ENCODE results near the gene UMAD1.
"Not testable (repeated sequence)": the region's sequence is repeated elsewhere in the genome, so short reads cannot be mapped to it uniquely, and the experiment has no call there.

UMAD1 gene

DNA sequence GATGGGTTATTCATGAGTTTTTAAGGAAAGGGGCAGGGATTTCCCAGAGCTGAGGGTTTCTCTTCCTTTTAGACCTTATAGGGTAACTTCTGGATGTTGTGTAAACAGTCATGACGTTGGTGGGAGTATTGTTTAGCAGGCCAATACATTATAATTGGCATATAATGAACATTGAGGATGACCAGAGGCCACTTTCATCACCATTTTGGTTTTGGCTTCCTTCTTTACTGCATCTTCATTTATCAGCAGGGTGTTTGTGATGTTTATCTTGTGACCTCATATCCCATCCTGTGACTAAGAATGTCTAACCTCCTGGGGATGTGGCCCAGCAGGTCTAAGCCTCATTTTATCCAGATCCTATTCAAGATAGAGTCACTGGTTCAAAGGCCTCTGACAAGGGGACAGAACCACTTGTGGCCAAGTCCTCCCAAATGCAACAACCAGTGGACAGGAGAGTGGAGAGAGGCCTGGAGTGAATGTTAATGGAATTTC lies 155.1 kb downstream of the UMAD1 start:
- DNase-seq (ENCODE audit: low read depth in 1 of 2, low spot score in 1 of 2) = no peak

DNA sequence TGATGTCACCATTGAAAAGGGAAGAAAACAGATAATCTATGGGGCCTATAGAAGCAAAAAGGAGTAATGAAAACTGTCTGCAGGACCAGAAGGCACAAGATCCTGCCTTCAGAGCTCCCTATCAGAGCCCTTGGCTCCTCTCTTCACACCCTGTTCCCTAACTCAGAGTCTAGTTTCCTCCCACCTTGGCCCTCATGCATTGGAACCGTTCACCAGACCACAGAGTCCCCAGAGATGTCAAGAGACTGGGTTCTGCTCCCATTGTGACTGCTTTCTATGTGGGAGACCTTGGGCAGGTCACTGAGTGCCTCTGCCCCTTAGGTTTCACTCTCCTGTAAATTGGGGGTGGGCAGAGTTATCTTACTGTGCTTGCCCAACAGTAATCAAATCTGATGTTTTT lies 158.0 kb downstream of the UMAD1 start:
- no peak for DNase-seq (ENCODE audit: low read depth in 1 of 2, low spot score in 1 of 2)

DNA sequence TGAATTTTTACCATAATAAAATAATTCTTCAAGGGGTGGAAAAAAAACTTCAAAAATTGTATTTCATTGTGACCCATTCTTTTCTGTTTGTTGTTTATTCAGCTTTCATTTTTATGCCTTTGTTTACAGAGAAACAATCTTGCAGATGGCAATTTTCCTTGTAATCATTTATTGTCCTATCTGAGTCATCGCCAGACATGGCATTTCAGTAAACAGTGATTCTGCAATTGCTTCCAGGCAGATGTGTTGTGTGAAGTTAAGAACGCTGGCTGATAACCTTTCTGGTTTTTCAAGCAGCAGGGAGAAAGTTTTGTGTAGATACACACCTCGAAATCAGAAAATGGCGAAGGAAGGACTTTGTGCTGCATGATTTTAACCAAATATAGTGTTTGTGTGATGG lies 158.6 kb downstream of the UMAD1 start:
- no peak for DNase-seq (ENCODE audit: low read depth in 1 of 2, low spot score in 1 of 2)

DNA sequence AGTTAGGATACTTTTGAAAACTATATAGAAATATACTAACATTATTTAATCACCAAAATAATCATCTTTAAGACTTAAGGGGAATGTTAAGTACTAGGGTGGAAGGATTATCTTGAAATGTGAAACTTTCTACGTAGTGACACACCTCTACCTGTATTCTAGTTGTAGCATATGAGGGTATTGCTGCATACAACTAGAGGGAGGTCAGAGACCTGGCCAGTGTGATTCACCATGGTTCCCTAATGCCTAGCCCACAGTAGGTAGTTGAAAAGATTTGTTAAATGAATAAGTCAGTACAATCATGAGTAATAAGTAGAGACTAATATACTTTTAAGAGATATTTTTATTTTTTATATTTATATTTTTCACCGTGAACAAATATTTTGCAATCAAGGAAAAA lies 162.0 kb downstream of the UMAD1 start:
- DNase-seq (ENCODE audit: low read depth in 1 of 2, low spot score in 1 of 2) = no peak

DNA sequence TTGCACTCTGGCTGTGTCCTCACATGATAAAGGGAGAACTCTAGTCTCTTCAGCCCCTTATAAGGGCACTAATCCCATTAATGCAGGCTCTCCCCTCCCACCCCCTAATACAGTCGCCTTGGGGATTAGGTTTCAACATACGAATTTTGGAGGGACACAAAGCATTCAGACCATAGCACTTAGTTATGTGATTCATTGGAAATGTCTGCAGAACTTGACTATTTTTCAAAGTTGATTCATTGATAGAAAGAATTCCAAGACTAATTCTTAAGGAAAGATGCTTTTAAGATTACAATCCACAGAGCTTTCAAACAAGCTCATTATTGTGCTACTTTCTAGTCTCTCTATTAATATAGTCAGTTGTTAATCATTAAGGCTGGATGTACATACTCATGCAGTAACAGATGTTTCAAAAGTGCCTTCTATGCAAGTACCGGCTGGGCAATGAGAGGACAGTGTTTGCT lies 163.2 kb downstream of the UMAD1 start:
- no peak for DNase-seq (ENCODE audit: low read depth in 1 of 2, low spot score in 1 of 2)

- not testable (repeated sequence) for DNase-seq (ENCODE audit: low read depth in 1 of 2, low spot score in 1 of 2)
These were observed 164.3 kb downstream of the UMAD1 start for GRCh38 chr7:7804822-7805221.

GRCh38 chr7:7805511-7806153 lies 165.1 kb downstream of the UMAD1 start:
- no peak for DNase-seq (ENCODE audit: low read depth in 1 of 2, low spot score in 1 of 2)

DNA sequence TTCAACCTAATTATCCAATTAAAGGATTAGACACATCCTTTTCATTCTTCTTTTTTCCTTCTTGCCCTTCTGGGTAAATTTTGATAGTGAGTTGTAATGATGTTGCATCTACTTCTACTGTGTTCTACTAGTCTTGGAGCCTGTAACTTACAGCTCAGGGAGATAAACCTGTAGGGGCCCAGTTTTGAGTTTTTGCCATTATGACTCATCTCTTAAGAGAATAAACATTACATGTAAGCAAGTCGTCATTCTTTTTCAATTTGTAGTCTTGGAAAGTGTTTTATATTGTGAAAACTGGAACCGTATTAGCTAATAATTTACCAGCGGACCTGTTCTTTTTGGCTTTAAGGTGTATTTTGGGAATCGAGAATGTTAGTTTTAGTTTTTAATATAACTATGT lies 167.6 kb downstream of the UMAD1 start:
- DNase-seq (ENCODE audit: low read depth in 1 of 2, low spot score in 1 of 2) = no peak

GRCh38 chr7:7808626-7809025 lies 168.1 kb downstream of the UMAD1 start:
- no peak for DNase-seq (ENCODE audit: low read depth in 1 of 2, low spot score in 1 of 2)

DNA sequence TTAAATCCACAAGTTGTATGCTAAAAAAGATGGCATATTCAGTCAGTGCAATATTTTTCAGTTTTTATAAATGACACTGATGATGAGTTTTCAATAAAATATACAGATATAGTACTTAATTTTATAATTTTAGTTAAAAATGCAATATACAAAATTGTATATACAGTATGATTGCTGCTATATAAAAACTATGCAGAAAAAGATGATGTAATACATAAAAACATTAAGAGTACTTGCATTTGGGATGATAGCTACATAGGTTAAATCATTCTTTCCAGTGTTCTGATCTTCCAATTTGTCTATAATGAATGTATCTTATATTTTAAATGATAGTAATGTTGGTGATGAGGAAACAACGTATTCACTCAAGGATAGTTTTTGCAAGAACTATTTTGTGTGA lies 169.8 kb downstream of the UMAD1 start:
- no peak for DNase-seq (ENCODE audit: low read depth in 1 of 2, low spot score in 1 of 2)

DNA sequence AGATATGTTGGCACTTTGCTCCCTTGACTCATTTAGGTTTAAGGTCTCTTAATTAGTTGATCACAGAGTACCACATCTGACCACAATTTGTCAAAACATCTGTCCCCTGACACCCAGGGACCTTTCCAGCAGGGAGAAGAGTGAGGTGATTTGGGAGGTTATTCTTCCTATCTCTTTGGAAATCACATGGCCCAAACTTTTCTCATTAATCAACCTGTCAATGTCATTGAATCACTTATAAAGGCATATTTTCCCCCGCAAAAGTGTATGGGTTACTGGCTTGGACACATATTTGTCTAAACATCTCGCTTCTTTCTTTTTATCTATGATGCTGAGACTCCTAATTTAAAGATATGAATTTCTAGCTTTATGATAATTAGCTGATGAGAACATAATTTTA lies 170.3 kb downstream of the UMAD1 start:
- no peak for DNase-seq (ENCODE audit: low read depth in 1 of 2, low spot score in 1 of 2)

DNA sequence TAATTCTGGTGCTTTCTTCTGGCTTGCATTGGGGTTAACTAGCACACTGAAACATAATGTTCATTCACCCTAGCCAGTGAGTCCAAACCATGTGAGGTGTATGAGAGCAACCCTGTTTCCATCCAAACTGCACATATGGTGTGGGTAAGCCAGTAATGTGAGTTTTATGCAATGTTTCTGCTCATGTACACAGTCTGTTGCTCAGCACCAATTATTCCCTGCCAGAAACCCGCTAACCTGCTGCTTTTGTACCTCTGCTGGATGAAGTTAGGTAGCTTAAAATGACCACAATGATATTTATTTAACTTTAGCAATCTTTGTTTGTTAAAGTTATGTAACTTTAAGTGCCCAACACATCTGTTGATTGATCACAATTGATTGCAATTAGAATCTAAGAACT lies 171.6 kb downstream of the UMAD1 start:
- DNase-seq (ENCODE audit: low read depth in 1 of 2, low spot score in 1 of 2) = no peak

- DNase-seq (ENCODE audit: low read depth in 1 of 2, low spot score in 1 of 2) = no peak
These were observed 174.8 kb downstream of the UMAD1 start for GRCh38 chr7:7815395-7815794.

GRCh38 chr7:7816084-7816483 lies 175.5 kb downstream of the UMAD1 start:
- no peak for DNase-seq (ENCODE audit: low read depth in 1 of 2, low spot score in 1 of 2)

DNA sequence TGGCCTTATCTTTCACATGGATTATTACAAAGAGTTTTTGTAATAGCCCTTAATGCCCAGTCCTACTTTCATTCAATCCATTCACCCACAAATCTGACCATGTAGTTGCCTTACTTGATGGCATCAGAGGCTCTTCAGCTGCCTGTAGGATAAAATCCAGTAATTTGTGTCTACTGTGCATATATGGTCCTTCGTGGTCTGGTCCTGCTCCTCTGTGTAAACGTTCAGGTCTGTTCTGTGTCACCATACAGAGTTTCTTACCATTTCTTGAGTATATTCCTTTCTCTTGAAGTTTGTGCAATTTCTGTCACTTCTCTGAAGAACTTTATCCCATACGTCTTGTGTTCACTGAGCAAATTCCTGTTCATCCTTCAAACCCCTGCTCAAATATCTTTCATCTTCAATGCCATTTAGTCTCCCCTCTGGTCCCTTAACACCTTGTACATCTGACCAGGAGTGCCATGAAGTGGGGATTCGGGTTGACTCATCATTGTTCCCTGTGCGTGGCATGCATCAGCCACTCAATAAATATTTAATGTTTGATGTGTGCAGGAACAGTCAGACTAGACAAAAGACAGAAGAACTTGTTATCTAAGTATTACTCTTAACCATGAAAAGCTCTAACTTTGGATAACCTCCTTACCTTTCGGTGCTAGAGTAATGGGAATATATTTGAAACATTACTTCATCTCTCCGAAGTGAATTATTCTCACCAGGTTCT lies 176.4 kb downstream of the UMAD1 start:
- no peak for DNase-seq (ENCODE audit: low read depth in 1 of 2, low spot score in 1 of 2)

DNA sequence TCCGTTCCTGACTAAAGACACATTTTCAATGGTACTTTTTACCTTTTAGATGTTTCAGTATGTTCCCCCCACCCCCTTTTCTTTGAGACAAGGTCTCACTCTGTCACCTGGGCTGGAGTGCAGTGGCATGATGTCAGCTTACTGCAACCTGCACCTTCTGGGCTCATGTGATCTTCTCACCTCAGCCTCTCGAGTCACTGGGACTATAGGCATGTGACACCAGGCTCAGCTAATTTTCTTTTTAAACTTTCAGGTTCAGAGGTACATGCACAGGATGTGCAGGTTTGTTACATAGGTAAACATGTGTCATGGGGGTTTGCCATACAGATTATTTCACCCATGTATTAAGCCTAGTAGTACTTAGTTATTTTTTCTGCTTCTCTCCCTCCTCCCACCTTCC lies 177.2 kb downstream of the UMAD1 start:
- no peak for DNase-seq (ENCODE audit: low read depth in 1 of 2, low spot score in 1 of 2)

GRCh38 chr7:7818179-7818578 lies 177.6 kb downstream of the UMAD1 start:
- DNase-seq (ENCODE audit: low read depth in 1 of 2, low spot score in 1 of 2) = not testable (repeated sequence)

- DNase-seq (ENCODE audit: low read depth in 1 of 2, low spot score in 1 of 2) = no peak
These were observed 179.1 kb downstream of the UMAD1 start for GRCh38 chr7:7819442-7820247.

DNA sequence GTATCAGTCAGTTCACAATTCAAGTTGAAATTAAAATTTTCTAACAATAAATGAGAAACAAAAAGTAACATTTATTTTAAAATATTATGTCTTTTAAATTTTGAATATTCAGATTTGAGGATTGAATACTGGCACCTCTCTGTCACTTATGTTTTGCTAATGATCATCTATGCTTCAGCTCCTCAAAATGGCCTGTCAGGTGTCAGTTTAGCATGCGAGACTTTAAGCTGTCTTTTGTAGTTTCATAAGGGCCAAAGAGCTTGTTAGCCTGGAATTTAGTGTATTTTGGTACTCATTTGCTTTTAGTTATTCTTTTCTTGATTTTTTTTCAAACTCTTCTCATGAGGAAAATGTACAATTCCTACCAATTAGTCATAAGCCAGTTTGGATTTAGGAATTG lies 179.9 kb downstream of the UMAD1 start:
- no peak for DNase-seq (ENCODE audit: low read depth in 1 of 2, low spot score in 1 of 2)

DNA sequence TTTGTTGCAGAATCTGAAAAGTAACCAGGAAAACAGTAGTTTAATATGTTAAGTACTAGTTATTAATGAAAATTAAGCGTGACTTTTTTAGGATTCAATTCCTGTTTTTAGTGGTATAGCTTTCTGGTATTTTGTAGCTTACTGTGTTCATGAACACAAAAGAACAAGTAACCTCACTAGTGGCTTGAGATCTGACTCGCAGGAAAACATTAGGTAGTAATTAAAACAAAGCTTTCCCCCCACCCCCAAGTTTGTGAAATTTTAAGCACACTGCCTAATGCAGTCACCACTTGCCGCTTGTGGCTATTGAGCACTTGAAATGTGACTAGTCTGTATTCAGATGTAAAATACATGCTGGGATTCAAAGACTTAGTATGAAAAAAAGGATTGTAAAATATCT lies 180.4 kb downstream of the UMAD1 start:
- DNase-seq (ENCODE audit: low read depth in 1 of 2, low spot score in 1 of 2) = no peak

GRCh38 chr7:7821517-7821916 lies 181.0 kb downstream of the UMAD1 start:
- no peak for DNase-seq (ENCODE audit: low read depth in 1 of 2, low spot score in 1 of 2)

- not testable (repeated sequence) for DNase-seq (ENCODE audit: low read depth in 1 of 2, low spot score in 1 of 2)
These were observed 184.7 kb downstream of the UMAD1 start for GRCh38 chr7:7825294-7825693.

All from activated T-helper 1 cell treated with anti-CD3 and anti-CD28 coated beads, Interleukin-2, amount 50 U/mL, for 16 hours (primary cell).